Erythroblast (primary cell): ENCODE measurements around the gene EIF5A.

Experiments
- DNase-seq, 2 experiments: peaks; one replicate each; lab custom pipeline; 2025; lab: John Stamatoyannopoulos, UW
- GATA1 ChIP-seq: IDR thresholded peaks from 2 replicates; pipeline ENCODE4 v1.6.1; 2011; ENCODE audit warnings: low read depth, mild to moderate bottlenecking, control low read depth, low read length, moderate library complexity
- POLR2A ChIP-seq: IDR thresholded peaks from 2 replicates; pipeline ENCODE4 v1.6.1; 2011; ENCODE audit warnings: mild to moderate bottlenecking, low read length

EIF5A gene

DNA sequence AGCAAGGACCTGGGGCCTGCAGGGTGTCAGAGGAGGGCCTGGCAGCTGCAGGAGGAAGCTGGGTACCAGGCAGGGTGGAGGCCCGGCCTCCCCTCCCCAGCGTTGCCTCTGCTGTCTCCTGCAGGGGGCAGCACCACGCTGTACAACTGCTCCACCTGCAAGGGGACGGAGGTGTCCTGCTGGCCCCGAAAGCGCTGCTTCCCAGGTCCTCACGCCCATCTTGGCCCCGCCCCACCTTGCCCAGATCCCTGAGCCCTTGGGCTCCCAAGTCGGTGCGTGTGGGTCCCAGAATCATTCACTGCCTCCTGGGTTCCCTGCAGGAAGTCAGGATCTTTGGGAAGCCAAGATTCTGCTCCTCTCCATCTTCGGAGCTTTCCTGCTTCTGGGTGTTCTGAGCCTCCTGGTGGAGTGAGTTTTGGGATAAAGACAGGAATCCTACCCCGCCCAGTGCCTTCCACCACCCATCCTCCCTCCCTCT, 48.7 kb downstream of the EIF5A start:
- DNase-seq = peak; percentile 76 to 89
- TF ChIP-seq POLR2A = no peak
- TF ChIP-seq GATA1 = no peak

DNA sequence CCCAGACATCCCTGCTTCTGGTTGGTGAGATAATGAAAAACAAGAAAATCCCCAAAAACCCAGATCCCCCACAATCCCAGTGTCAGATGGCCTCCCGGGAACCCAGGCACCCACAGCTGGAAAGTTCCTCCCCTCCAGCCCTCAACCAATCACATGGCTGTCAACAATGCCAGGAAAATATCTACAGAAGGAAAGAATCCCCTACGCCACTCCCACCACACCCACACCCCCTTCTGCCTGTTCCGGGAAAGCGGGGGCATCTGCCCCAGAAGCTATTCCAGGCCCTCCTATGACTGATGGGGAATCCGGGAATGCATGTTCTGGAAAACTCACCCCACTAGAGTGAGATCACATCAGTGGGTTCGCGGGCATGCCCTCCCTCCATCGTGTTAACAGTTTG, 49.3 kb downstream of the EIF5A start:
- no peak for TF ChIP-seq GATA1
- no peak for TF ChIP-seq POLR2A
- no peak for DNase-seq

DNA sequence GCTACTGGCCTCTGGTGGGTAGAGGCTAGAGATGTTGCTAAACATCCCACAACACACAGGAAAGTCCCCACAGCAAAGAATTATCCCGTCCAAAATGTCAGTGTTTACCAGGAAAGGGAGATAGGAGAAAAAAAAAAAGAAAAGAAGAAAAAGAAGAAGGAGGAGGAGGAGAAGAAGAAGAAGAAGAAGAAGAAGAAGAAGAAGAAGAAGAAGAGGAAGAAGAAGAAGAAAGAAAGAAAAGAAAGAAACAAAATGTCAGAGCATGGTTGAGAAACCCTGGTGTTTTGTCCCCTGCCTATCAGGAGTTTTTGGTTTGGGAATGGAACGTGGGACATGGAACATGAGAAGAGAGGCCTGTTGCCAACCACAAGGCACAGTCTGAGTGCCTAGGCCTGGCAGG, 50.0 kb downstream of the EIF5A start:
- TF ChIP-seq POLR2A (no peak), GATA1 (no peak)

DNA sequence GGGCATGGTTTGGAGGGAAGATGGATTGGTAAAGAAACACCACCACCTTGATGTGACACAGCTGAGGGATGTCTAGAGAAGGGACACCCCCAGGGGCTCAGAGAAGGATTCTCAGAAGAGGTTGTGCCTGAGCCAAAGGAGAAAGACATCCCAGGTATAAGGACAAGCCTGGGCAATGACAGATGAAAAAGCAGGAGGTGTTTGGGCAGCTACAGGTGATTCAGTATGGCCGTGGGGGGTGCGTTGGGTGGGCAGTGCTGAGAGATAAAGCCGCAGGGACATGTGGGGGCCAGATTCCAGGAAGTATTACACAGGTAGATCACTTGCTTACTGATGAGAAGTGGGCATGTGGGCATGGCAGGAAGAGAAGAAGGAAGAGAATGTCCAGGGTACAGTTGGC, 54.5 kb downstream of the EIF5A start:
- DNase-seq = no peak
- TF ChIP-seq POLR2A (no peak), GATA1 (no peak)

More for the DNA sequence above, 50.0 kb downstream of the EIF5A start:
- no peak for DNase-seq
